Measurements from ENCODE around the gene FOXP2.

GRCh38 chr7:114414156-114415063, at the start of gene FOXP2:
- no peak for TF ChIP-seq ZNF543 (CRISPR knock-in tag; IDR thresholded peaks at IDR 0.05)
- TF ChIP-seq CTCF (CRISPR knock-in tag; IDR thresholded peaks at IDR 0.05), result no peak
- TF ChIP-seq ZNF816 (CRISPR knock-in tag; IDR thresholded peaks at IDR 0.05; ENCODE audit: borderline replicate concordance), result no peak
- no peak for TF ChIP-seq ZBTB10 (CRISPR knock-in tag; IDR thresholded peaks at IDR 0.05; ENCODE audit: borderline replicate concordance)
- no peak for TF ChIP-seq RBM22 (optimal IDR thresholded peaks at IDR 0.05; ENCODE audit: low read length)
- no peak for TF ChIP-seq POLR2A (IDR thresholded peaks at IDR 0.05; ENCODE audit: insufficient read depth in 1 of 2, low read depth in 2 of 2, low read length in 2 of 2)
